Mammary epithelial cell (primary cell): ENCODE data around the gene PCDH20.

Experiments
- CTCF ChIP-seq, 2 donors: IDR thresholded peaks in 1 of 2; conservative IDR thresholded peaks in 1 of 2; 2 replicates each; pipeline ENCODE4 v1.5.1; 2011 to 2012; ENCODE audit warnings: inconsistent platforms in 2 of 2, low read length in 2 of 2, mild to moderate bottlenecking in 2 of 2, control low read depth in 1 of 2, low read depth in 1 of 2; ENCODE audit not compliant: insufficient read depth in 1 of 2; ENCODE audit errors: extremely low read depth in 1 of 2
- EZH2 ChIP-seq: IDR thresholded peaks from 2 replicates; pipeline ENCODE4 v1.6.1; 2012; ENCODE audit warnings: low read length, inconsistent platforms, borderline replicate concordance

GRCh38 chr13:61453121-61453520 lies 37.5 kb upstream of the PCDH20 start:
- TF ChIP-seq CTCF (conservative IDR thresholded peaks at IDR 0.05 in 1 of 2, IDR thresholded peaks at IDR 0.05 in 1 of 2; ENCODE audit: extremely low read depth in 1 of 2, insufficient read depth in 1 of 2, low read depth in 1 of 2, low read length in 2 of 2) = no peak
- no peak for TF ChIP-seq EZH2
